NCI-H69 (cell line): ENCODE results near the gene SHROOM3.

Experiments
- DNase-seq: peaks from one replicate; lab custom pipeline; 2025; lab: John Stamatoyannopoulos, UW

Gene SHROOM3

DNA sequence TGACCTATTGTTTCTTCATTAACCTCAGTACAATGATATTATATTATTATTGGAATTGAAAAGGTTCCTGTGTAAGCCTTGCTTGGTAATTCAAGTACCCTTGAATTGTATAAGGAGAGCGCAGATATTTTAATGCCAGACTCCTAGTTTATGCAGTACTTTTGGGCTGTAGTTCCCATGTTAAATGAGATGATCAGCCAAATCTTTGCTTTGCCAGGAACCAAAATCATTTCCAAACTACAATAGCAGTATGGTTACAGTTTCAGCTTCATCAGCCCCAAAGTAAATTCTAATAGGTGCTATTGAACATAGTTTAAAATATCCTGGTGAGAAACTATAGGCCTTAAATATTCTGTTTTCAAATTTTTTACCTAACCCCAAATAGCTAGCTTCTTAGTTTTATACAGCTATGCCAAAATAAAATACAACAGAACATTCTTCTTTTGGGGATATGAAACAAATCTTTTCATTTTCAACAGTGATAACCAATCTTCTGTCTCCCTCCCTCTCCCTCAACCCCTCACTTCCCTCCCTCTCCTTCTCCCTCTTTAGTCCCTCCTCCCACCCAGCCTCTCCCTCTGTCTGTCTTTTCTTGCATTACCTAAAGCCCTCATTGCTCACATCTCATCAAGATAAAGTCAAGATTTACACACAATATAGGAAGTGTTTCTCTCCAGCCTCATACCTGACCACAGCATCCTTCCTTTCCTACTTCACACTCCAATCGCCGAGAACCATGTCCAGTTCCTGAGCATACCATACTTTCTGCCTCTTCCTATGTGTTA is 190.1 kb downstream of the SHROOM3 start:
- no peak for DNase-seq

DNA sequence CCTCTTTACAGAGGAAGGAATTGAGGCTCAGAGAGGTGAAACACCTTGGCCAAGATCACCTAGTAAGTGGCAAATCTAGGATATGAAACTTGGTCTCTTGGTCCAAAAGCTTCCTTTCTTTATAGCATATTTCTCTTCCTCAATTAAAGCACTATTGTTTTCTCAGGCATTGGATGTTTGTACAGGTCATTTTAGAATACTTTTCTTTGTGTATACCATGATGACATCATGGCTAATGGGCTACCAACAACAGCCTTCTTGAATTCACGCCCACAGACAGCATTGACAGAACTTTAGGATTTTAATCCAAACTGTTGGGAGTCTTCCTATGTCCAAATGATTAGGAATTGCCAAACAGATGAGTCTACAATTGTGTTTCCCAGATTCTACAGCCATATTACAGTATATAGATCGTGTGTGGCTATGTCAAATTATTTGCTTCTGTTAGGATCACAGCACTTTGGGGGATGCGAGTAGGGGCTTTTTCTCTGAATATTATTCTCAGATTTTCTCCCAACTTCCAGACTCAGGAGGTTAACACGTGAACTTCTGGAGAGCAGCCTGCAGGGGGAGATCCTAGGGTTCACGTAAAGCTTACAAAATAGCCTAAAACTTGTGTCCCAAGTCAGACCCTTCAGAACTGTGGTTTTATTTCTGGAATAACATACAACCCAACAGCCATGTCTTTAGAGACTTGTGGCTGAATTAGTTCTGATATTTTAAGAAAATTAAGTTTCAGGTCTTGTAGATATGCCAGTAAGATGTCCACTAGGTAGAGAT is 191.8 kb downstream of the SHROOM3 start:
- DNase-seq, result peak; percentile 10

DNA sequence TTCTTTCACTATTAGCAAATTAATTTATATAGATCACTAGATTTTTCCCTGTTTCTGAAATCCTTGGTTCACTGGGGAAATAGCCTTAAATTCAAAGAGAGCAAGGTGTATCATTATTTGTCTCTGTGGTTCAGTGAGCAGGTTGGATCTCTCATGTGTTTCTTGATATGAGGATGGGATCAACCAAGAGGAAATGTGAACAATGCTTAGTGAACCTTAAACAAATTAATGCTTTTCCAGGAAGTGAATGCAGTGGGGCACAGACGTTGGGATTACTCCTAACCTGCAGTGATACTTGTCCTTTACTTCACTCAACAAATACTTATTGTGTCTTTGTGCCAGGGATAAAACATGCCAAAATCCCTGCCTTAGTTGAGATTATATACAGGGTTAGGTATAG is 193.2 kb downstream of the SHROOM3 start:
- no peak for DNase-seq

DNA sequence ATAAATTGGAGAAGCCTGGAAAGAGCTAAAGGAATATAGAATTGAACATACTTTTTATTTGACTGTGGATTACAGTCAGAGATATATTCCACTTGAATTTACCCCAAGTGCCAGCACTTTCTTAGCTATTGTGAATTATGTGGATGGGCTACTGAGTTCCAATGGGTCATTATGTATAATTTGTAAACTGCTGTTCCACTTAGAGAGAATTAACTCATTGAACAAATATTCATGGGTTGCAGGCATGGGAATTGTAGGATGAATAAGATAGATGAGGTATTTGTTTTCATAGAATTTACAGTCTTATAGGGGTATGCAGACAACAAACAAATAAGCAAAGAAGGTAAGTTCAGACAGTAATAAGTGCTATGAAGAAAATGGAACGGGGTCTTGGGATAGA is 195.7 kb downstream of the SHROOM3 start:
- no peak for DNase-seq

DNA sequence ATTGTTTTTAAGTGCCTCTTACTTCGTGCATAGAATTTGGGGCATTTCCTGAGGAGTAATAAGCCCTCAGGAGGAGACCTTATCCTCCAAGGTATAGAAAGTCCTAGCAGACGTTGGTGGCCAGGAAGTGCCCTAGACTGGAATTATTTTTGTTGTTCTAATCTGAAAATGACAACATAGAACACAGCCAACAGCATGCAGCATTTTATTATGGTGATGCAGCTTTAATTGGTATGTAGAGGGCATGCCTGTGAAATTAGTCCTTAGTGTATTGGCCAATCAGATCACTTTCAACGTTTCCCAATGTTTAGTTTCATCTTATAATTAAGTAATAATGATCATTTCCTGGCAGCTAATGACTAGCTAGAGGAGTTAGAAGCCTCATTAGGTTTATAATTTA is 199.2 kb downstream of the SHROOM3 start:
- DNase-seq, result peak; percentile 12

DNA sequence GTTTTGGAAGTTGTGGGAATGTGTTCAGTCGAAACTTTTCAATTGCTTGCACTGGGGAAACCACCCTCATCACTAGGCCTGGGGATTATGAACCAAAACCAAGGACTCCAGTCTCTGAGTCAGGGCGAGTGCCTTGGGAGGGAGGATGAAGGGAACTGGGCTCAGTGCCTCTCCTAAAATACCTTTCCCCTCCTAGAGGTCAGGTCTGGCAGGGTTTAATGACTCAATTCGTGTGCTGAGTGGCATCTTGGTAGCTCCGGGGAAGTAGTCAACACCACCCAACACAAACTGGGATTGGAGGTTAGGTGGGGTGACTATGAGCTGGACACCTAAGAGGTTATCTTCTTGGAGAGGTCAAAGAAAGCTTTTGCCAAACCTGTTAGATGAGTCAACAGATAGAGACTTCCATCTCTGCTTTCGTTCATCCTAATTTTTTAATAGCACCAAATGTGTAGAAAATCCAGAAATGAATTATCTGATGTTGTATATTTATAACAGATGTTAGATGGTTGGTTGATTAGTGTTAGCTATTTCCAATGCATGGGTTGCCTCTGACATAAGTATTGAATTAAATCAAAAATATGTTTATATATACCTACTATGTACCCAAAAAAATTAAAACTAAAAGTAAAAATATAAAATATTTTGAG is 202.8 kb downstream of the SHROOM3 start:
- DNase-seq, result no peak

DNA sequence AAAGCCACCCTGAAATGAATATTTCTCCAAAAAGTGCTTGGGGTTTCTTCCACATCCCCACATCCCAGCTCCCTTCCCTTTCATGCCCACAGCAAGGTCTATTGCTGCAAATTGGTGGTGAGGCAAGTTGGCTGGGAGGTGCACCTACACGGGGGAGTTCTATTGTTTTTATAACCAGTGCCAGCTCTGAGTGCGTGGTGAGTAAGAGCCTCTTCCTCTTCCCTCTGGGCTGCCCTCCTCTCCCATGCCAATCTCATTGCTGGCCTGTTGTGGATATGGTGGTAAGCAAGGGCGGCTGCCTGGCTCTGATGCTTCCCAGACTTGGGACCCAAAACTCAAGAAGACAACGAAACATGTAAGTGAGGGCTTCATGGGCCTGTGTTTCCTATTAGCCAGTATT is 204.3 kb downstream of the SHROOM3 start:
- peak; percentile 27 for DNase-seq

DNA sequence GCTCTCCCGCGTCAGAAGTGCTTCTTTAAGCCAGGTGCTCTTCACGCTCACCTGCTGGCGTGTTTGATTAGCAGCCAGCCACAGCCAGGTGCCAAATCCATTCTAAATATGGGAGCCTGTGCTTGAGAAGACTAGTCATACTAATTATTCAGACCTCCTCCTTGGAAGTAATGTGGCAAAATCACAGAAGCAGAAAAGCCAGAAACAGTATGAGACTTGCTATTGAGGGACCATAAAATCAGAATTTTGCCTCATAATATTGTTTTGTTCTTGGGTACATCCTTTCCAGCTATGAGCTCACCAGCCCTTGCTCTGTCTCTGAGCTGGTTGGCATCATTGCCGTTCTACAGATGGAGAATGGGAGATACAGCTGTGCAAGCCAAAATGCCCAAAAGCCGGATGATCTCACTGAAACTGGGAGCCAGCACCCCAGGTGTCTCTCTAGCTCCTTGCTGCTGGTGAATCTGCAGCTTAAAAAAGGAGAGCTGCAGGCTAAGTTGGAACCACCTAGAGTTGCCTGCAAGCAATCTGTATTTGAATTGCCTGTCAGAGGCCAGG is 205.4 kb downstream of the SHROOM3 start:
- DNase-seq, result peak; percentile 80

DNA sequence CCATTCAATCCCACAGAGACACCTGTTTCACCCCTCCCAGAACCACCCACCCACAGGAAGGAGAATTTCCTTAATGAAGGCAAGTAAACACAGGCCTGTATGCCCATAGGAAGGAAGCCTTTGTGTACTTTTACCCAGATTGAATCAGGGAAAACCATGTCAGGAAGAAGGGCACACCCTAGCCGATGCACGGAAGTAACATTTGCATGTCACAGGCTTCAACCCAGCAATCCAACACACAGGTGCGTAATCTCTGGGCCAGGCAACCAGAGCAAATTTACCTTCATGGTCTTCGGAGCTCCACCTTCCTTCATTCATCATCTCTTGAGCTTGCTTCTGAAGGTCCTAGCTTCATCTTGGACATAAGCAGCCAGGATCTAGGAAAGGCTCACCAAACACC is 206.3 kb downstream of the SHROOM3 start:
- DNase-seq, result peak; percentile 70

DNA sequence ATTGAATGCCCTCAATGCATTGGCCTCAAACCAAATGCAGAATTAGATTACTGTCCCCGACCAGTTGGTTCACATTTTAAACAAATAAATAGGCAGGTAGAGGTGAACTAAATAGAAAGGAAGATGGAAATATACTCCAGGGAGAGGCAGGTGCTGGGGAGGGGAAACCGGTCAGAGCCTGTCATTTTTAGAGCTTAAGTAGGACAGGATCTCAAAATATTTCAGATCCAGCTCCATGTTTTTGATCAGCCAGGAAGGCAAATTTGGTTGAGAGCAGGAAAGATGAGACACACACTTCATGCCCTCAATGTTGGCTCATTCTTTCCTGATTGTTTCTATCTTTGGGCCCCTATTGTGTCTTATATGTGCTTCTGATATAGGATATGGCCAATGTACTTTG is 206.7 kb downstream of the SHROOM3 start:
- DNase-seq, result peak; percentile 6

DNA sequence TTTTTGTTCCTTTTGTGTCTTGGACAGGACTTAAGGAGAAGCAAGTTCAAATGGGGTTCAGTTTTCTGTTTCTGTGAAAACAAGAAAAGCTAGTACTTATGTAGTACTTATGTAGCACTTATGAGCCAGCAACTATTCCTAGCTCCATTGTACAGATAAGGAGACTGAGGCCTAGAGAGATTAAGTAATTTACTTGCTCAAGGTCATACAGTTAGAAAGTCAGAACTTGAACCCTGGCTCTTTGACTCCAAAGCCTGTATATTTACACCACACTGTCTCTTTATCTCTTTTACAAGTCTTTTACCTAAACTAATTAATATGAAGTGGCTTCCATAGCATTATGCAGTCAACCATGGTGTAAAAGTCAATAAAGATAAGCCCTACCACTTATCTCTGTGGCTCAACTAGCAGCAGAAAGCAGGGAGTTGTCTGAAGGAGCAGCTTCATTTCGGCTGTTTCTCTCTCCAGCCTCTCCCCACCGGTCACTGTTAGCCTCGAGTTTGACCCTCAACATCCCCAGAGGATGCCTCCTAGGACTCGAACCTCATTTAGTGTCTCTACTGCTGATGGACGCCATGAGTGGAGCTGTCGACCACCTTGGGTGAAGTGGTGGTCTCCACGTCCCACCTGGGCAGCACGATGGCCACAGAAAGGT is 209.9 kb downstream of the SHROOM3 start:
- no peak for DNase-seq

DNA sequence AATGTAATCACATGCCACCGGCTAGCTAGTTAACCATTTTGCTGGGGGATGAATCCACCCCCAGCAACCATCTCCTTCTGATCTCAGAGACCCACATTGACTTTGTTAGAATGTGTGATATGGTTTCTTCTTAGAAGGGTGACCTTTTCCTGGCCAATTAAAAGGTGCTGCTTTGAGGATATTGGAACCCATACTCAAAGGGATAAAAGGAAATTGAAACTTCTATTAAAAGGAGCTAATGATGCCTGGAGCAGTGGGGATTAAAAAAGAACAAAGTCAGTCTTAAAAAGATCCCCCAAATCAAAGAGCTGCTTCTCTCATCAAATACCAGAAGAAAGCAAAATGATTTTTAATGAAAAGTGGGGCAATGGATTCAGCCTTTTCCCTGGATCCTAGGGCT is 214.1 kb downstream of the SHROOM3 start:
- peak; percentile 4 for DNase-seq

DNA sequence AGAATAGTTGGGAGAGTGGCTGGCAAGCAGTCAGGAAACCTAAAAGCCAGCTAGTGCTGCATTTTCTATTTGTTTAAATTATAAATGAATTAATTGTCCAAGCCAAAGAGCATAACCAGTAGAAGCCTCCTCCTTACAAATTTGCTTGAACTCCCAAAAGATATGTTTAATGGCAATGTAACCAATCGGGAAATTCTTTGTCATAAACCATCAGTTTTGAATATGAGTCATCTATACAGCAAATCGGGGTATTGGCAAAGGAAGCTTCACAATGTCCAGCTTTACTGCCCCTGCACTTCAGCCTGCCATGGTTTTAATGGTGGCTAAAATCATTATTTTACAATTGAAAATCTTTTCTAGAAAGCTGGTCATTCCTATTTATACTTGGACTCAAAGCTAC is 216.6 kb downstream of the SHROOM3 start:
- DNase-seq, result no peak

DNA sequence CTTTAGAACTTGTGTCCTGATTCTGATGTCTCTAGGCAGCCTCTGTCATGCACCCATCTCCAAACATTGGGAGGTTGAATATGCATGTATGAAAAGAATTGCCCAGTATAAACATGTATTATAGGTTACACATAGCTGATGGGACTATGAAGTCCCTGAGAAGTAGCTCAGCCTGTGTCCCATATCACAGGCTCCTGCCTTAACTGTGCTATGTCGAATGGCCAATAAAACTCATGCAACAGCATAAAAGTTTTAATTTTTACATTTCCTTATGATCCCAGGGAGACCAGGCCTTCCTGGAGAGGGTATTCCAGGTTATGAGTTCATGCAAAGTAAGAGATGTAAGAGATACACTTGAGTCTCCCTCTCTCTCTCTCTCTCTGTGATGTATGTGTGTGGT is 217.4 kb downstream of the SHROOM3 start:
- no peak for DNase-seq

DNA sequence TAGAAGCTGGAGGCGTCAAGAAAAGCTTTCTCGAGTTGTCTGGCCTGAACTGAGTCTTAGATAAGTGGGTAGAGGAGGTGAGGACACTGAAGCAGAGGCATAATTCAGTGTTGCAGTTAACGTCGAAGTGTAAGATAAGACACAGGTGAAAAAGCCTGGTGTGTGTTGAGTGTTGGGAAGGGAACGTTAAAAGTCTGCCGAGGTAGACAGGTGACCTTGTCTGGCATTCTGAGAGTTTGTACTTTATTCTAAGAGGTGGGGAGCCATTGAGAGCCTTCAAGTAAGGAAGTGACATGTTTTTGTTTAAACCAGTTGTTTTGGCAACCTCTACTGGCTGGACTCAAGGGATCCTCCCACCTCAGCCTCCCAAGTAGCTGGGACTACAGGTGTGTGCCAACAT is 219.1 kb downstream of the SHROOM3 start:
- DNase-seq, result no peak

DNA sequence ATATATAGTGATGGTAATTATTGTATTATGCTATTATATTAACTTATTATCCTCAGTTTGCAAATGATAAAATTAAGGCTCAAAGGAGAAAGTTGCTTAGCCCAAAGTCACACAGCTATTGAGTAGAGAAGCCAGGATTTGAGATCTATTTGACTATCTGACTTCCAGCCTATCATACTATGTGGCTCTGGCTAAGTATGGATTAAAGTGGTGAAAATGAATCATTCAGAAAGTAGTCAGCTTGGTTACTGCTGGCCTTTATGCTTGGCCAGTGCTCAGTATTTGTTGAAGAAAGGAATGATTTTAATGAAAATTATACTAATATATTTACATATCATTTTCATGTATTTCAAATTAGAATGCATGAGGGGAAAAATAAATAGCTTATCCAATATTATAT is 219.8 kb downstream of the SHROOM3 start:
- DNase-seq, result no peak

DNA sequence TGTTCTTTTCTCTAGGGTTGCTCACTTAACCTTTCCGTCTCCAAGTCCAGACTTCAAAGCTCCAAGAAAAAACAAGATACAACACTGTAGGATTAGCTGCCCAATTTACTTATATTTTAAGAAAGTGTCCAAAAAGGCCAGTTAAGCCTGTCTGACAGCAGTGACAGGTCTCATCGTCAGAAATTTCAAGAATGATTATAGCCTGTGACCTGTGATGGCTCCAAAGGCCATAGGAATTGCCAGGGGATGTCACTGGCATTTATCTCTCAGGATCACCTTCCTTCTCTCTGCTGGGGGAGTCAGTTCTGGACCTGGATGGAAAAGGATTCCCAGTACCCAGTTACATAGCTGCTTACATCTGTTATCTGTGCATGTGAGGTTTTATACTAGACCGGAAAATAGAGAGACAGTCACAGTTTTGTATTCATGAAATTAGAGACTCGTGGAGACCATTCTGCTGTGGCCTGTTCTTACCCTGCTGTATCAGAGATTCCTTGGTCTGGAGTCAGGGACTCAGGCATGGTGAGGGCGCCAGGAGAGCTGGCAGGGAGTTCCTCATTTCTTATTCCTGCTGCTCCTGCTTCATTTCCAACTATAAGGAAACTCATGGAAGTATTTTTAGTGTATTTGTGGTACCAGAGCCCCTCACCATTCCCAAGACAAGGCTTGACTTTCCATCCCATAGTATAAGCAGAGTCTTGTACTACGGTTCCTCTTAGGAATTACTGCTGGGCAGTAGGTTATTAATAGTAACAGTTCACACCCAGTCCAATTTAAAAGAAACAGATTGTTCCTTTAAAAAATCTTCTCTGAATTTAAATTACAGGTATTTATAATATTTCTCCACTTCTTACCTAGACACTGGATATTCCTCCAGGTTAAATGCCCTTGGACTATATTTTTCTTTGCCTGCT is 220.8 kb downstream of the SHROOM3 start:
- no peak for DNase-seq

DNA sequence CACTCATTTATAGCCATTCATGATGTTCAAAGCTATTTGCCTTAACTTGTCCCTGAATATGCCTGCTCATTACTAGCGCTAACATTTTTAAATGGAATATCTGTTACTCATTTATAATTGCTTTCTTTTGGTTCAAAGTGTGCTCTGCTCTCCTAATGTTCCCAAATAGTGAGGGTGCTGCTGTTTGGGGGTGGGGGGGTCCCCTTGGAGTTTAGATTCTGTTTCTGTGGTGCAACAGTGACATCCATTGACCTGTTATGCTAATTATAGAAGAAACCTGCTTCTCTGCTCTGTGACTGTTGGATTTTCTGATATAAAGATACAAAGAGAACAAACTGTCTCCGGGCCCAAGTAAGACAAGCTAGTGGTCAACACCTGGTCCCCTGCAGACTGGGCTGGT is 222.4 kb downstream of the SHROOM3 start:
- no peak for DNase-seq

DNA sequence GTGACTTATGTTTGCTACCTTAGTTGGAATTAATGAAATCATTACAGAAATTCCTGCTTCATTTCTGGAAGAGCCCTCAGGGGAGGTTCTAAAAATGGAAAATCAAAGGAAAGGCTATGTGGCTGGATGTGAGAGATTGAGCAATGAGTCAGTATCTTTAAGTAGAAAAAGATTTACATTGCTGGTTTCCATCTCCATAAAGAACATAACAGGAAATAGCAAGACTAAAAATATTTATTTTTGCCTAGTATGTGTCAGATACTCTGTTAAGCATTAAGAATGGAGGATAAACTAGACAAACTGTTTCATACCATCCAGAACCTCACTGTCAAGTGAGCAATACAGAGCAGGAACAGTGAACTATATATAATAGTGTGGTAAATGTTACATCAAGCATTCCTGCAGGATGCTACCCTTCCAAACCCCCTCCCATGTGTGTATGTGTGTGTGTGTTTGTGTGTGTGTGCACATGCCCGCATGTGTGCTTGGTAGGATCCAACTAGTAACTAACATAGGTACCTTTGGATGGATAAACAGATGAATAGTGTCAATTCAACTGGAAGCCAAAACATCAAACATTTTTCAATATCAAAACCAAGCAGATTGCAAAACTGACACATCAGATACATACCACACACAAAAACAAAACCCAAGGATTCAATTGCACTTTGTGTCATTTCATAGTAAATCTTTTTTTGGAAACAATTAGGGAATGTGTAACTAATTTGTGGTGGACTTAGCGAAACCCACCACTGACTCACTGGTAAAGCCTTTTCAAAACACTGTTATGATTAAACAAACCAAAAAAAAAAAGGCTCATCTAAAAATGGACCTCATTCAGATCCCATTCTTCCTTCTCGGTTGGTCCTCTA is 223.4 kb downstream of the SHROOM3 start:
- DNase-seq, result no peak

DNA sequence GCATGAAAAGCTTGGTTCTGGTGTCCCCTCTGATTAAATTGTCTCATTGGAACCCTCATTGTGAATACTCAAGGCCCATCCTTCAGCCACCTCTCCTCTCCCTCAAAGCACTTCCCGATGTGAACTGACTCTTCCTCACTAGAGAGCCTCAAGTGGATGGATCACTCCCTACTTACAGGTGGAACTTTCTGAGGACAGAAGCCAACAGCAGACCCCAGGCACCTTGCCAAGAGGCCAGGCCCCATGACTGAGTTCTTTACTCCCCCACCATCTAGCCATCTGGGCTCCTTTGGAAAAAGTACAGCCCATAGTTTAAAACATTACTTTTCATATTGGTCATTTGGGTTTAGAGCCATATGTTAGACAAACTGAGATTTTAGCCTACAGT is 224.1 kb downstream of the SHROOM3 start:
- peak; percentile 3 for DNase-seq
